ENCODE results near the gene ZNF500.

Gene ZNF500

GRCh38 chr16:4750896-4751295, 16.1 kb downstream of the ZNF500 start:
- Histone ChIP-seq H3K4me1 (ENCODE audit: control insufficient read depth, insufficient read depth, low read depth, low read length) (peaks cover 7% of the 10 kb centered on the region), H2BK15ac (ENCODE audit: low read depth, poor library complexity, severe bottlenecking) (no peak overlapping the region)

GRCh38 chr16:4749700-4750257, 17.2 kb downstream of the ZNF500 start:
- peaks cover 7% of the 10 kb centered on the region for H3K4me1 ChIP-seq (ENCODE audit: control insufficient read depth, insufficient read depth, low read depth, low read length)
- no peak overlapping the region for H3K23ac ChIP-seq (ENCODE audit: low read length in 2 of 2)
- H2AK5ac ChIP-seq (ENCODE audit: low read length, severe bottlenecking) = no peak overlapping the region
- no peak overlapping the region for H4K8ac ChIP-seq (ENCODE audit: low read length)
- H4K91ac ChIP-seq (ENCODE audit: low read length) = no peak overlapping the region
- H3K9ac ChIP-seq (ENCODE audit: low read length) = no peak overlapping the region
- H2AFZ ChIP-seq (ENCODE audit: low read depth, low read length) = no peak overlapping the region
- no peak for DNase-seq
- no peaks in the 10 kb centered on the region for H3K27me3 ChIP-seq (ENCODE audit: control insufficient read depth in 1 of 2, insufficient read depth in 1 of 2, low read length in 2 of 2)
- H3K4me2 ChIP-seq (ENCODE audit: low read length, poor library complexity, severe bottlenecking) = no peak overlapping the region
- H2BK5ac ChIP-seq (ENCODE audit: low read depth, low read length, poor library complexity, severe bottlenecking) = no peak overlapping the region
- no peak overlapping the region for H2BK120ac ChIP-seq (ENCODE audit: low read depth, low read length)
- no peak overlapping the region for H2BK12ac ChIP-seq (ENCODE audit: low read length in 2 of 2)
- no peaks in the 10 kb centered on the region for H3K9me3 ChIP-seq (ENCODE audit: control insufficient read depth, low read length)
- no peak overlapping the region for H3K4me3 ChIP-seq (ENCODE audit: insufficient read depth in 1 of 2, low read depth in 1 of 2, low read length in 2 of 2)
- 90% methylated on average over 8 of the region's 10 CpGs for WGBS
- H3K36me3 ChIP-seq (ENCODE audit: control insufficient read depth in 1 of 2, insufficient read depth in 2 of 2, low read depth in 1 of 2, low read length in 2 of 2) = peaks cover 41 to 65% of the 10 kb centered on the region in 2 experiments
- H3K79me1 ChIP-seq (replicated peaks; ENCODE audit: low read length, poor library complexity, severe bottlenecking) = peaks cover 22% of the 10 kb centered on the region
- H3K18ac ChIP-seq (ENCODE audit: low read depth in 1 of 2, low read length in 2 of 2) = no peak overlapping the region
- no peak overlapping the region for H3K4ac ChIP-seq (ENCODE audit: low read depth in 1 of 2, low read length in 2 of 2)
- no peak overlapping the region for H3K27ac ChIP-seq (ENCODE audit: low read length, poor library complexity, severe bottlenecking)
- H2BK15ac ChIP-seq (ENCODE audit: low read depth, poor library complexity, severe bottlenecking) = no peak overlapping the region
- no peak overlapping the region for H3K14ac ChIP-seq (ENCODE audit: low read length in 2 of 2)

More at GRCh38 chr16:4750896-4751295, 16.1 kb downstream of the ZNF500 start:
- Histone ChIP-seq H3K4me2 (ENCODE audit: low read length, poor library complexity, severe bottlenecking) (no peak overlapping the region), H4K91ac (ENCODE audit: low read length) (no peak overlapping the region), H3K36me3 (ENCODE audit: control insufficient read depth in 1 of 2, insufficient read depth in 2 of 2, low read depth in 1 of 2, low read length in 2 of 2) (peaks cover 51 to 71% of the 10 kb centered on the region in 2 experiments), H3K14ac (ENCODE audit: low read length in 2 of 2) (no peak overlapping the region), H3K9ac (ENCODE audit: low read length) (no peak overlapping the region), H2AK5ac (ENCODE audit: low read length, severe bottlenecking) (no peak overlapping the region), H3K4ac (ENCODE audit: low read depth in 1 of 2, low read length in 2 of 2) (no peak overlapping the region), H3K27me3 (ENCODE audit: control insufficient read depth in 1 of 2, insufficient read depth in 1 of 2, low read length in 2 of 2) (no peaks in the 10 kb centered on the region), H3K79me1 (replicated peaks; ENCODE audit: low read length, poor library complexity, severe bottlenecking) (peaks cover 30% of the 10 kb centered on the region), H3K4me3 (ENCODE audit: insufficient read depth in 1 of 2, low read depth in 1 of 2, low read length in 2 of 2) (no peak overlapping the region), H2BK120ac (ENCODE audit: low read depth, low read length) (no peak overlapping the region), H3K23ac (ENCODE audit: low read length in 2 of 2) (no peak overlapping the region), H2AFZ (ENCODE audit: low read depth, low read length) (no peak overlapping the region), H4K8ac (ENCODE audit: low read length) (no peak overlapping the region), H3K9me3 (ENCODE audit: control insufficient read depth, low read length) (no peaks in the 10 kb centered on the region), H3K18ac (ENCODE audit: low read depth in 1 of 2, low read length in 2 of 2) (no peak overlapping the region), H2BK5ac (ENCODE audit: low read depth, low read length, poor library complexity, severe bottlenecking) (no peak overlapping the region), H2BK12ac (ENCODE audit: low read length in 2 of 2) (no peak overlapping the region), H3K27ac (ENCODE audit: low read length, poor library complexity, severe bottlenecking) (no peak overlapping the region)
- 94% methylated on average over 8 of the region's 8 CpGs for WGBS
- DNase-seq = no peak

- no peak overlapping the region for H3K4ac ChIP-seq (ENCODE audit: low read depth in 1 of 2, low read length in 2 of 2)
- H2BK15ac ChIP-seq (ENCODE audit: low read depth, poor library complexity, severe bottlenecking) = no peak overlapping the region
- 95% methylated on average over 15 of the region's 16 CpGs for WGBS
- H3K23ac ChIP-seq (ENCODE audit: low read length in 2 of 2) = no peak overlapping the region
- H2BK120ac ChIP-seq (ENCODE audit: low read depth, low read length) = no peak overlapping the region
- H3K27me3 ChIP-seq (ENCODE audit: control insufficient read depth in 1 of 2, insufficient read depth in 1 of 2, low read length in 2 of 2) = no peaks in the 10 kb centered on the region
- no peak overlapping the region for H2BK5ac ChIP-seq (ENCODE audit: low read depth, low read length, poor library complexity, severe bottlenecking)
- H3K9me3 ChIP-seq (ENCODE audit: control insufficient read depth, low read length) = no peaks in the 10 kb centered on the region
- peaks cover 7% of the 10 kb centered on the region for H3K4me1 ChIP-seq (ENCODE audit: control insufficient read depth, insufficient read depth, low read depth, low read length)
- no peak overlapping the region for H3K4me3 ChIP-seq (ENCODE audit: insufficient read depth in 1 of 2, low read depth in 1 of 2, low read length in 2 of 2)
- H4K91ac ChIP-seq (ENCODE audit: low read length) = no peak overlapping the region
- no peak for DNase-seq
- H3K27ac ChIP-seq (ENCODE audit: low read length, poor library complexity, severe bottlenecking) = no peak overlapping the region
- H3K14ac ChIP-seq (ENCODE audit: low read length in 2 of 2) = no peak overlapping the region
- H2BK12ac ChIP-seq (ENCODE audit: low read length in 2 of 2) = no peak overlapping the region
- H3K18ac ChIP-seq (ENCODE audit: low read depth in 1 of 2, low read length in 2 of 2) = no peak overlapping the region
- no peak overlapping the region for H2AFZ ChIP-seq (ENCODE audit: low read depth, low read length)
- H3K4me2 ChIP-seq (ENCODE audit: low read length, poor library complexity, severe bottlenecking) = no peak overlapping the region
- no peak overlapping the region for H2AK5ac ChIP-seq (ENCODE audit: low read length, severe bottlenecking)
- no peak overlapping the region for H4K8ac ChIP-seq (ENCODE audit: low read length)
- peaks cover 17% of the 10 kb centered on the region for H3K79me1 ChIP-seq (replicated peaks; ENCODE audit: low read length, poor library complexity, severe bottlenecking)
- H3K9ac ChIP-seq (ENCODE audit: low read length) = no peak overlapping the region
- peaks cover 36 to 58% of the 10 kb centered on the region in 2 experiments for H3K36me3 ChIP-seq (ENCODE audit: control insufficient read depth in 1 of 2, insufficient read depth in 2 of 2, low read depth in 1 of 2, low read length in 2 of 2)
Measured at GRCh38 chr16:4748682-4749411, 18.1 kb downstream of the ZNF500 start.

- Histone ChIP-seq H3K9ac (ENCODE audit: low read length) (no peak overlapping the region), H2BK120ac (ENCODE audit: low read depth, low read length) (no peak overlapping the region), H4K8ac (ENCODE audit: low read length) (no peak overlapping the region), H3K18ac (ENCODE audit: low read depth in 1 of 2, low read length in 2 of 2) (no peak overlapping the region), H3K4me1 (ENCODE audit: control insufficient read depth, insufficient read depth, low read depth, low read length) (peaks cover 5% of the 10 kb centered on the region), H3K14ac (ENCODE audit: low read length in 2 of 2) (no peak overlapping the region), H3K4ac (ENCODE audit: low read depth in 1 of 2, low read length in 2 of 2) (no peak overlapping the region), H3K4me3 (ENCODE audit: insufficient read depth in 1 of 2, low read depth in 1 of 2, low read length in 2 of 2) (no peak overlapping the region), H2AK5ac (ENCODE audit: low read length, severe bottlenecking) (no peak overlapping the region), H3K23ac (ENCODE audit: low read length in 2 of 2) (no peak overlapping the region), H3K36me3 (ENCODE audit: control insufficient read depth in 1 of 2, insufficient read depth in 2 of 2, low read depth in 1 of 2, low read length in 2 of 2) (peaks cover 29 to 50% of the 10 kb centered on the region in 2 experiments), H3K27me3 (ENCODE audit: control insufficient read depth in 1 of 2, insufficient read depth in 1 of 2, low read length in 2 of 2) (no peaks in the 10 kb centered on the region), H3K4me2 (ENCODE audit: low read length, poor library complexity, severe bottlenecking) (no peak overlapping the region), H2BK12ac (ENCODE audit: low read length in 2 of 2) (no peak overlapping the region), H3K79me1 (replicated peaks; ENCODE audit: low read length, poor library complexity, severe bottlenecking) (peaks cover 10% of the 10 kb centered on the region), H2BK5ac (ENCODE audit: low read depth, low read length, poor library complexity, severe bottlenecking) (no peak overlapping the region), H2AFZ (ENCODE audit: low read depth, low read length) (no peak overlapping the region), H3K27ac (ENCODE audit: low read length, poor library complexity, severe bottlenecking) (no peak overlapping the region), H4K91ac (ENCODE audit: low read length) (no peak overlapping the region), H3K9me3 (ENCODE audit: control insufficient read depth, low read length) (no peaks in the 10 kb centered on the region), H2BK15ac (ENCODE audit: low read depth, poor library complexity, severe bottlenecking) (no peak overlapping the region)
- no peak for DNase-seq
- WGBS = 89% methylated on average over 11 of the region's 14 CpGs
Measured at GRCh38 chr16:4747906-4748681, 18.9 kb downstream of the ZNF500 start.
